Muscle of leg (tissue), 11 donors: ENCODE results near the gene PROC. TPM values are rescaled to one million over a fixed set of nuclear protein-coding genes. Genes with fewer than 3 reads are reported as not detected.

Experiments
- DNase-seq: peaks from one replicate; pipeline ENCODE4 v3.0.0; 2013
- H3K27ac ChIP-seq: one replicate; pipeline ENCODE4 v1.5.1; 2013; ENCODE audit warnings: mild to moderate bottlenecking, low read length, control low read depth
- H3K27me3 ChIP-seq: one replicate; pipeline ENCODE4 v1.6.1; 2013; ENCODE audit warnings: low read length; ENCODE audit not compliant: control insufficient read depth, insufficient read depth
- H3K36me3 ChIP-seq: one replicate; pipeline ENCODE4 v1.6.1; 2013; ENCODE audit warnings: low read length; ENCODE audit not compliant: control insufficient read depth, insufficient read depth
- H3K4me1 ChIP-seq: one replicate; pipeline ENCODE4 v1.6.1; 2013; ENCODE audit warnings: low read length; ENCODE audit not compliant: control insufficient read depth, insufficient read depth
- H3K4me3 ChIP-seq: one replicate; pipeline ENCODE4 v1.5.1; 2013; ENCODE audit warnings: low read length, control low read depth
- H3K9me3 ChIP-seq: replicated peaks from 2 replicates; pipeline ENCODE4 v1.6.1; 2013; ENCODE audit warnings: low read depth, low read length; ENCODE audit not compliant: control insufficient read depth
- WGBS: methylation state at CpG from one replicate; pipeline ENCODE4 v1.1.5; 2013; ENCODE audit warnings: missing lambda C conversion rate; ENCODE audit not compliant: insufficient coverage; 5-methylcytosine and 5-hydroxymethylcytosine counted together
- polyA plus RNA-seq, 8 donors: library from polyadenylated mRNA; unstranded; fragments of 120-200 nt; gene quantifications; one replicate each; pipeline versions ENCODE4 v1.2.1 to v1.2.3, GENCODE V29; 2013; ENCODE audit warnings: inconsistent platforms in 1 of 8, low replicate concordance in 1 of 8; ENCODE audit not compliant: insufficient read length in 8 of 8, insufficient read depth in 1 of 8
- total RNA-seq: library from RNA; stranded (reverse); fragments of 120-200 nt; gene quantifications from one replicate; pipeline ENCODE4 v1.2.4, GENCODE V29; 2013

Gene PROC
- total and polyA plus RNA-seq, 9 donors, result 0.04 to 1.2 (median 0.39) TPM

DNA sequence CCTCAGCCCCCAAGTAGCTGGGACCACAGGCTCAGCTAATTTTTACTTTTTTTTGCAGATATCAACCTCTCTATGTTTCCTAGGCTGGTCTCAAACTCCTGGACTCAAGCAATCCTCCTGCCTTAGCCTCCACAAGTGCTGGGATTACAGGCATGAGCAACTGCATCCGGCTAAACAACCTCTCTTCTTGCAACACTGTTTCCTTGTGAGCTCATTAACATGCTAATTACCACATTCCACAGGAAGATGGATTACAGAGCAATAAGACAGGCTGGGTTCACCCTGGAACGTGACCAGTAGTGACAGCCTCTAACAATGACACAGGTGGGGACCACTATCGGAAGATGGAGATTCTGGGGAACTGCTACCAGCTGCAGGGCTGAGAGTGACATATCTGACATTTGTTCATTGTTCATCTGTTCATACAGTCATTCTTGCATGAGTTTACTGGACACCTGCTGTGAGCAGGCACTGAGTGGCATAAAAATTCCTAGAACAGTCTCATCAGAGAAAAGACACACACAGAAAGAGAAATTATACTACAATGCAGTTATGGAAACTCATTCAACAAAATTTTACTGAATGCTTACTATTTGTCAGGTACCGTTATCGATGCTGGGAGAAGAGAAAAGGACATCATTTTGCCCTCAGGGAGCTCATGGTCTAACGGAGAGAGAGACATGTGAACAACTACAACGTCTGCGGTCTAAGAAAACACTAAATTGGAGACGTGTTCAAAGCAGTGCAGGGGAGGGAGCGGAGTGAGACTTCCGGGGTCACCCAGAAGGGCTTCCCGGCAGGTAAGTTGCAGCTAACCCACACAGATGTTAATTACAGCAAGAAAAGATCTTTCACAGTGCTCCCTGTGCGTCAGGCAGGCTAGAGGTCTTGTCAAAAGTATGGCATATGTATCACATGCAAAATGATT is 37.6 kb downstream of the PROC start:
- Histone ChIP-seq H3K9me3 (no peaks in the 10 kb centered on the region), H3K36me3 (no peaks in the 10 kb centered on the region), H3K27me3 (no peaks in the 10 kb centered on the region), H3K4me3 (no peak overlapping the region), H3K4me1 (no peaks in the 10 kb centered on the region), H3K27ac (no peak overlapping the region)
- WGBS, result 40% methylated on average over 5 of the region's 13 CpGs
- no peak for DNase-seq

GRCh38 chr2:127456960-127457359 is 38.7 kb downstream of the PROC start:
- H3K4me3 ChIP-seq, result no peak overlapping the region
- H3K9me3 ChIP-seq, result no peaks in the 10 kb centered on the region
- no peaks in the 10 kb centered on the region for H3K4me1 ChIP-seq
- H3K27me3 ChIP-seq, result no peaks in the 10 kb centered on the region
- H3K27ac ChIP-seq, result no peak overlapping the region
- DNase-seq, result no peak
- 93% methylated on average over 11 of the region's 12 CpGs for WGBS
- H3K36me3 ChIP-seq, result no peaks in the 10 kb centered on the region

DNA sequence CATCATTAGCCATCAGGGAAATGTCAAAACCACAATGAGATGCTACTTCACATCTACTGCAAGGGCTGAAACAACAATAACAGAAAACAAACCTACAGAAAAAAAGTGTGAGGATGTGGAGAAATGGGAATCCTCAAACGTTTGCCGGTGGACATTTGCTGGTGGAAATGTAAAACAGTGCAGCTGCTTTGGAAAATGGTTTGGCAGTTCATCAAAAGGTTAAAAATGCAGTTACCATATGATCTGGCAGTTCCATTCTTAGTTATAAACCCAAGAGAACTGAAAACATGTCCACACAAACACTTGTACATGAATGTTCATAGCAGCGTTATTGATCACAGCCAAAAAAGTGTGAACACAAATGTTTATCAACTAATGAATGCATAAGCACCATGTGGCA is 44.2 kb downstream of the PROC start:
- H3K27me3 ChIP-seq, result no peaks in the 10 kb centered on the region
- H3K36me3 ChIP-seq, result peaks cover 2% of the 10 kb centered on the region
- H3K27ac ChIP-seq, result no peak overlapping the region
- no peaks in the 10 kb centered on the region for H3K9me3 ChIP-seq
- peak; percentile 68 for DNase-seq
- H3K4me3 ChIP-seq, result no peak overlapping the region
- WGBS, result no CpG with 5 or more reads among the region's 3 CpGs
- peaks cover 14% of the 10 kb centered on the region for H3K4me1 ChIP-seq

DNA sequence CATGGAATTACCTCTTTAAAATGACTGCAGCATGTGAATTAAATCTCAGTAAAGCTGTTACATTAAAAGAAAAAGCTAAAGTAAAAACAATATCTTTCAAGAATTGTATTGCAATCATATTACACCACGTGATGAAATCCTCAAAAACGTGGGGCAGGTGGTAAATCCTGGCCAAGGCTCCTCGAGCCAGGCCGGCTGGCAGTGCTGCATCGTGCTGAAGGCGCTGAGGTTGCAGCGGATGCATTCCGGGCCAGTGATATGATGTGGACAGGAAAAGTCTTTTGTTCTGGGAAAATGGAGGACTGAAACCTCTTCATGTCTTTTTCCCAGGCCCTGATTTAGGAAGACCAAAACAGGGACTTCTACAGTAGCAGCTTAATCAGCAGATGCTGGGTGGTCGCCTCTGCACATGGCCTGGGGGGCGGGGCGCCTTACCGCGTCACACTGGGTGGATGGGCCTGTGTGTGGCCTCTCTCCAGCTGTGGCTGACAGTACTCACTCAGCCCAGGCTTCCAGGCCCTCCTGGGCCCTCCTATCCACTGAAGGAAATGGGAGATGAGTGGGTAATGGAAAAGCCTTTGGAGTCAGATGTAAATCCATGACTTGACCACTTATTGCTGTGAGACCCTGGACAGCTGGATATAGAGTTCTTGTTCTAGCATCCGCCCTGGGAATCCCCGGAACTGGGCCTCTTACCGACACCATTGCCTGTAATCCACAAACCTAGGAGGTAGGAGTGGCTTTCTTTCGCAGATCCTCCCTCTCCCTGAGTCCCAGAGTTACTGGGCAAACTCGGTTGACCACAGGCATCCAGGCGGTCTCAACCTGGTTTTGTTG is 45.1 kb downstream of the PROC start:
- Histone ChIP-seq H3K4me1 (peaks cover 14% of the 10 kb centered on the region), H3K27ac (peak overlapping the region; percentile 78), H3K9me3 (no peaks in the 10 kb centered on the region), H3K27me3 (no peaks in the 10 kb centered on the region), H3K4me3 (no peak overlapping the region), H3K36me3 (peaks cover 2% of the 10 kb centered on the region)
- WGBS, result 40% methylated on average over 13 of the region's 19 CpGs
- peak; percentile 76 for DNase-seq

DNA sequence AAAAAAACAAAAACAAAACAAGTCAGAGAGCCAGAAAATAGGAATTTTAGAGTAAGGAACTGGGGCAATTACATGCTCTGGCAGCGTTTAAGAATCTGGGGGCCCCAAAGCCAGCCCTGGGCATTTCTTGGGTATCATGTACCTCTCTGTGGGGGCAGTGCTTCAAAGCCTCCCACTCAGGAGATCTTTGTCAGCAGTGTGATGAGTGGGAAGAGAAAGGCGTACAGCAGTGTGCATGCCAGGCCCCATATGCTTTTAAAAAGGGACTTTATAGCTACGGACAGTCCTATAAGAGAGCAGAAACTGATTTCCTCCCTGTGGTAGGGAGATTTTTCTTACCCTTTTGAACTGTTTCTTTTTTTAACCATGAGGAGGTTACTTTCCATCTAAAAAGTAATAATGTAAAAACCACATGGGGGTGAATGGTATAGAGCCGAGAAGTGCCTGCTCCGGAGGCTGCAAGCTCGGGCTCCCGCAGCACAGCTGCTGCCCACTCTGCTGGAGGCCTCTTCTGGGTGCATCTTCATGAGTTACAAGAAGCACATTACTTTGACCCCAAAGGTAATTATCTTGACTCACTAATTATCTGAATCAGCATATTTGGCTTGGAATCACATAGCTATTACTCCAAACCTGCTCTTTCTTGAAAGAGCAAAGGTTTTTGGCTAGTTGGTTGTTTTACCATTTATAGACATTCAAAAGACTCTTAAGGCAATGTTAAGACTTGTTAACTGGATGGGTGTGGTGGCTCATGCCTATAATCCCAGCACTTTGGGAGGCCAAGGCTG is 46.4 kb downstream of the PROC start:
- Histone ChIP-seq H3K9me3 (no peaks in the 10 kb centered on the region), H3K27me3 (no peaks in the 10 kb centered on the region), H3K4me1 (peaks cover 14% of the 10 kb centered on the region), H3K4me3 (no peak overlapping the region), H3K36me3 (peaks cover 6% of the 10 kb centered on the region), H3K27ac (peak overlapping the region; percentile 51)
- peak; percentile 46 for DNase-seq
- 65% methylated on average over 4 of the region's 7 CpGs for WGBS

DNA sequence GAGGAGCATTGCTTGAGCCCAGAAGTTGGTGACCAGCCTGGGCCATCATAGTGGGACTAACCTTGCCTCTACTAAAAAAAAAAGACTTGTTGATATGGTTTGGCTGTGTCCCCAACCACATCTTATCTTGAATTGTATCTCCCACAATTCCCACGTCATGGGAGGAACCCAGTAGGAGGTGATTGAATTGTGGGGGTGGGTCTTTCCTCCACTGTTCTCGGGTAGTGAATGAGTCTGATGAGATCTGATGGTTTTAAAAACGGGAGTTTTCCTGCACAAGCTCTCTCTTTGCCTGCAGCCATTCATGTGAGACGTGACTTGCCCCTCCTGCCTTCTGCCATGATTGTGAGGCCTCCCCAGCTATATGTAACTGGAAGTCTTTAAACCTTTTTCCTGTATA is 47.0 kb downstream of the PROC start:
- Histone ChIP-seq H3K36me3 (peaks cover 10% of the 10 kb centered on the region), H3K4me3 (no peak overlapping the region), H3K27ac (no peak overlapping the region), H3K27me3 (no peaks in the 10 kb centered on the region), H3K9me3 (no peaks in the 10 kb centered on the region), H3K4me1 (peaks cover 14% of the 10 kb centered on the region)
- no CpG with 5 or more reads among the region's 4 CpGs for WGBS
- no peak for DNase-seq

- H3K36me3 ChIP-seq, result peaks cover 10% of the 10 kb centered on the region
- peaks cover 5% of the 10 kb centered on the region for H3K4me1 ChIP-seq
- DNase-seq, result no peak
- 88% methylated on average over 1 of the region's 8 CpGs for WGBS
- no peaks in the 10 kb centered on the region for H3K9me3 ChIP-seq
- no peak overlapping the region for H3K27ac ChIP-seq
- no peaks in the 10 kb centered on the region for H3K27me3 ChIP-seq
- no peak overlapping the region for H3K4me3 ChIP-seq
Observed at GRCh38 chr2:127469051-127469450, 50.8 kb downstream of the PROC start.

DNA sequence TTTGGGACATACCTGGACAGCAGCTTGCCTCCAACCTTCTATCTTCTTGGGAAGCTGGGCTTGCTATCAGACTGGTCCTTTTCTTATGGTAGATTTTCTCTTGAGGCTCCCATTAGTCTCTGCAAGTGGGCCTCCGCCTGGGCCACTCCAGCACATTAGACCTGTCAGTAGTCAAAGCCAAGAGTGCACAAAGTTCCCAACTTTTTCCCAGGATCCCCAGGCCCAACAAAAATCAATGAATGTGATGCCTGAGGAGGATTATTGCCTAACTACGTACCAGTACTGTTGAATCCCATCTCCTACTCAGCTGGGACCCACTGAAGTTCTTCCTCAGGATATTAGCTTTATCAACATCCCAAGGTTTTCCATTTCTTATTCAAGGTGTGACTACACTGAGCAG is 51.7 kb downstream of the PROC start:
- no peak for DNase-seq
- Histone ChIP-seq H3K27me3 (no peaks in the 10 kb centered on the region), H3K4me1 (no peaks in the 10 kb centered on the region), H3K27ac (no peak overlapping the region), H3K9me3 (no peaks in the 10 kb centered on the region), H3K4me3 (no peak overlapping the region), H3K36me3 (peaks cover 10% of the 10 kb centered on the region)
- no CpG with 5 or more reads among the region's 2 CpGs for WGBS

- peaks cover 8% of the 10 kb centered on the region for H3K36me3 ChIP-seq
- WGBS, result 96% methylated on average over 3 of the region's 4 CpGs
- H3K9me3 ChIP-seq, result no peaks in the 10 kb centered on the region
Observed at GRCh38 chr2:127471286-127471988, 53.2 kb downstream of the PROC start.

More at GRCh38 chr2:127471286-127471988, 53.2 kb downstream of the PROC start:
- Histone ChIP-seq H3K4me1 (no peaks in the 10 kb centered on the region), H3K27ac (no peak overlapping the region), H3K4me3 (no peak overlapping the region), H3K27me3 (no peaks in the 10 kb centered on the region)
- DNase-seq, result no peak
